NCI-H774 (cell line): ENCODE data around the gene SDK2.
"Not testable (repeated sequence)": the region's sequence is repeated elsewhere in the genome, so short reads cannot be mapped to it uniquely, and the experiment has no call there.

ENCODE experiments used
- DNase-seq: peaks from one replicate; lab custom pipeline; 2025; lab: John Stamatoyannopoulos, UW

The SDK2 gene

DNA sequence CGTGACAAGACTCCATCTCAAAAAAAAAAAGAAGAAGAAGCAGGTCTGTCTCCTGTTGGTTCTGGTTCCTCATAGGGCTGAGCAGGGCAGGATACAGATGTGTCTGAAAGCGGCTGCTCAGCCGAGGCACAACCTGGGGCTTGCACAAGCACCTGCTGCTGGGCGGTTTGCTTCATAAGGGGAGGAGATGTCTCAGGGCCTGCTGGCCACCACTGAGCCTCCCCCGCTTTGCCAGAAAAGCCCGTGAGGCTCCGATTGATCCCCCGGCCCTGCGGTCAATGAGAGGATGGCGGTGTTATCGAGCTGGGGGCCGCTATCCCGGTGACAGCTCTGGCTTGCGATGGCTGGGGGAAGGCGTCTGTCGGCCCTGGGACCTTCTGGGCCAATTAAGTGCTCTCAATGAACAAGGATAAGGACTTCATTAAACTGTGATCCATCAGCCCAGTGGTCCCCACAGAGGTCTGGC, 162.0 kb downstream of the SDK2 start:
- no peak for DNase-seq

DNA sequence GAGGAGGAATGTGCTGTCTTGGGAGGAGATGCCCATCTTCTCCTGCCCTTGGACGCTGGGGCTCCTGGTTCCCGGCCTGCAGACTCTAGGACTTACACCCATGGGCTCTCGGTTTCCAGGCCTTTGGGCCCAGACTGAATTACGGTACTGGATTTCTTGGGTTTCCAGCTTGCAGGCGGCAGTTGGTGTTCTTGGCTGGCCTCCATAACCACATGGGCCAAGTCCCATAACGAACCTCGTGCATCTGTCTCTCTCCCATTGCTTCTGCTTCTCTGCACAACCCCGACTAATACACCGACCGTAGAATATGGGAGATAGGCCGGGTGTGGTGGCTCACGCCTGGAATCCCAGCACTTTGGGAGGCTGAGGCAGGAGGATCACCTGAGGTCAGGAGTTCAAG, 162.6 kb downstream of the SDK2 start:
- DNase-seq: no peak

DNA sequence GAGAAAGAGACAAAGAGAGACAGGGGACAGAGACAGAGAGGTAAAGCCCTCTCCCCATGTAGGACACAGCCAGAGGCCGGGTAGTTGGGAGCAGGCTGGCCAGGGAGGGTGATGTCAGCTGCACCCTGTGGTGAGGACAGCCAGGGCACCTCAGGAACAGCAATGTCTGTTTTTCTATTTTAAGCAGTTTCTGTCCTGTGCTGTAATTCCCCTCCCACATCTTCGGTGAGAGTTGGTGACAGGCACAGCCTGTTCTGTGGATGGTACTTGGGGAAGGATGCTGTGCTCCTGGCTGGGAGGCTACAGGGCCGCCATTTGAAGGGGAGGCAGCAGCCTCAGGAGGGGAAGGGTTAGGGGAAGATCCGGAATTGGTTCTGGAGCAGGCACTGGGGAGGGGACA, 163.5 kb downstream of the SDK2 start:
- DNase-seq: no peak

DNA sequence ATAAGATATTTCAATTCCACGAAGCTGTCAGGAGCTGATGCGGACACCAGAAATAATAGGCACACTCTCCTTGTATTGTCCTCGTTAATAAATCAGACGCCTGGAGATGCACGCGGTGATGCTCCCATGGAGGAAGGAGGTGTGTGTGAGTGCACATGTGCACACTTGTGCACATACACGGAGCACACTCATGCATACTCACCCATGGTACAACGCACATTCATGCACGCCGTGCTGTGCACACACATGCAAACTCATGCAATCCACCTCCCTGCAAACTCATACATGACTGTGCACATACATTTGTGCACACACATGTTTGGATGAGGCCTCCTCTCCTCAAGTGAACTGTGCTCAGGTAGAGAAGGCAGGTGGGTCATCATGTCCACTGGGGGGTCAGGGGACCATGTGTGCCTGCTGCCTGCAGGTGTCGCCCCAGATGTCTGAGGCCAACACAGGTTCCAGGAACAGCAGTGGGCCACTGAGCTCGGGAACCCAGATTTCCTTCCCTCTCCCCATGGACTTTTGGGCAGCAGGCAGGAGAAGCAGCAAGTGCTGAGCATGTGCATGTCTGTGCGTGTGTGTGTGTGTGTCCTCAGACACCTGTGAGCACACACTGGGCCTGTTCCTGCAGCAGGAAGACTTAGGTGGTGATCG, 165.3 kb downstream of the SDK2 start:
- no peak for DNase-seq

DNA sequence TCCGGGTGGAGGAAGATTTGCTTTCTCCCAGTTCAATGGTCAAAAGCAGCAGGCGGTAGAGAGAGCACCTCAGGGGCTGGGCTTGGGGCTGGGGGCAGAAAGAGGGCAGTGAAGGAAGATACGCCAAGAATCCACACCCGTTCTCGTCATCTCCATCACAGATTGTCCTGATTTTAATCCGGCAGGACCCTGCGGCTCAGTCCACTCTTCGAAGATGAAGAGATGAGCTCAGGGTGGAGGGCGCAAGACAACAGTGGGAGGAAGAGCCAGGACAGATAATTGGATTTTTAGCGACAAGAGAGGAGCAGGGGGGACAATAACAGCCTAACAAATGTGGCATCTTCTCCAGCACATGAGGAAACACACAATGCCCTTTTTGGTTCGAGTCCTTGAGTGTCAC, 165.9 kb downstream of the SDK2 start:
- no peak for DNase-seq

DNA sequence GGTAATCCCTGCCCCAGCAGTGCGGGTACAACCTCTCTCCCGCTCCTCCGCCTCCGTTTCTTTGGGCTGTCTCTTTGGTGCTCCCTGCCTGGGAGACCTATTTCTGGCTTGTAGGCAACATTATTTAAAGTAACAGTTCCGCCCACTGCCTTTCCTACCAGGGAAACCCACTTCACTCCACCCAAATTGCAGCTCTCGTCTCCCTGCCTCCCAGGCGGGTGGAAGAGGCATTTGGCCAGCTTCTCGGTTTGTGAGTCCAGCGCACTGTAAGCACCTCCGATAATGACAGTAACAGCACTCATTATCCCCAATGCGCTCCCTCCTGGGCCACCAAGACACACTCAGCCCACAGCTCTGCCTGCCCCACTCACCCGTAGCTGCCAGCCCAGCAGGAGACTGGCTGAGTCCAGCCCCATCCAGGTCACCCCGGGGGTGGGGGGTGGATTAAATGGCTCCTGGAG, 167.3 kb downstream of the SDK2 start:
- peak; percentile 55 for DNase-seq

DNA sequence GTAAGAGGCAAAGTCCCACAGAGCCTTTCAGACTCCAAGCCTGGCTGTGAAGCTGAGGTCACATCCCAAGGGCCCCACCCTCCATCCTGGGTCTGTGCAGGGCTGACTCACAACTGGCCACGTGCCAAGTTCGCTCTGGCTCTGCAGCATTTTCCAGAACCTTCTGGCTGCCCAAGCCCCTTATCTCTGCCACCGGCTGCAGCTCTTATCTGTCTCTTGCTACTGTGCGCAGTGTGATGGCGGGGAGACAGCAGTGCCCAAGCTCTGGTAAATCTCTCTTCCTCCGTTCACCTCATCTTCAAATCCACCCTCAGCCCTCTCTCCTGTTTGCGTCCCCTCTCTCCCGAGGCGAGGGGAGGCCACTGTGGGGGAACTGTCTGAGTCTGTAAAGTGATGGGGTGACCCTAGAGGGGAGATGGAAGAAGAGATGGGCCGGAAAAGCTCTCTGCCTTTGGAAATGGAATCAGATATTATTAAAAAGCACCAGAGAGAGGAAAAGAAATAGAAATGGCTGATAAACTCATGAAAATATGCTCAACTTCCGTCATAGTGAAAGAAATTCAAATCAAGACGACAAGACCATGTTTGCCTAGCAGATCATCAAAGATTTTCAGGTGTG, 169.8 kb downstream of the SDK2 start:
- DNase-seq: peak; percentile 47

DNA sequence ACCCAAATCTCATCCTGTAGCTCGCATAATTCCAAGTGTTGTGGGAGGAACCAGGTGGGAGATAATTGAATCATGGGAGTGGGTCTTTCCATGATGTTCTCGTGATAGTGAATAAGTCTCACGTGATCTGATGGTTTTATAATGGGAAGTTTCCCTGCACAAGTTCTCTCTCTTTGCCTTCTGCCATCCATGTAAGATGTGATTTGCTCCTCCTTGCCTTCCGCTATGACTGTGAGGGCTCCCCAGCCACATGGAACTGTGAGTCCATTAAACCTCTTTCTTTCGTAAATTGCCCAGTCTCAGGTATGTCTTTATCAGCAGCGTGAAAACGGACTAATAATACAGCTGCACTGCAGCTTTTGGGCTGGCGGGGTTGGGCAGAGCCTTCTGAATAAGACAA, 171.5 kb downstream of the SDK2 start:
- not testable (repeated sequence) for DNase-seq

DNA sequence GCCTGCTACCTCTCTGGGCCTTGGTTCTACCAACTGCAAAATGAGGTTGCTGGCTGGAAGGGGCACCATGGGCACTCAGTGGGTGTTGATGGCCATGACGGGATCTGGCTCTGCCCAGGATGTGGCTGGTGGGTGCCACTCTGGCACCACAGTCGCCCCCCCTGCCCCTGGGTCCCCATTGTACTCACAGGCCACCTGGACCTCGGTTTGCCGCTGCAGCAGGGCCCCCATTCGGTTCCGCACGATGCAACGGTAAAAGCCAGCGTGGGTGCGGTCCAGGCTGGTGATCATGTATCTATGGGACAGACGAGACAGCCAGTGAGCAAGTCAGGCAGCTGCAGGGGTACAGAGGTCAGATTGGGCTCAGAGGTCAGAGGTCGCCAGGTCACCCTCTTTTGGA, 172.3 kb downstream of the SDK2 start:
- DNase-seq: no peak

DNA sequence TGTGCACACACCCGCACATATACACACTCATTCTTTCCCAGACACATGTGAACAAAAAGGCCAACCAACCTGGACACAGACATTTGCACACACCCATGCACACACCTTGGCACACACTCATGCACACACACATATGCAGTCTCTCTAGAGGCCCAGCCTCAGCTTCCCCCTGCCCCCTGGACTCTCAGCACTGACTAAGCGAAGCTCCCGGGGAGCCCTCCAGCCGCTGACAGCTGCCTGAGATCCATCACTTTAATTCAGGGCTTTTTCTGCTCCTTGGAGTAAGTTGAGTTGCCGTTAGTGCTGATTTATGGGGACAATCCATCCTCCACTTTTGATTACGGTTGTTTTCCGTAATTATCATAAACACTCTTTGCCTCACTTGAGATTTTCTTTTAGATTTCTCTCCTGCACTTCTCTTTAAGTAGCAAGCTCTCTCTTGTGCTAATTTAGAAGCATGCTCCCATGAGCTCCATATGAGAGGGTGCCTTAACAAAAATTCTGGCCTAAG, 173.9 kb downstream of the SDK2 start:
- DNase-seq: no peak

DNA sequence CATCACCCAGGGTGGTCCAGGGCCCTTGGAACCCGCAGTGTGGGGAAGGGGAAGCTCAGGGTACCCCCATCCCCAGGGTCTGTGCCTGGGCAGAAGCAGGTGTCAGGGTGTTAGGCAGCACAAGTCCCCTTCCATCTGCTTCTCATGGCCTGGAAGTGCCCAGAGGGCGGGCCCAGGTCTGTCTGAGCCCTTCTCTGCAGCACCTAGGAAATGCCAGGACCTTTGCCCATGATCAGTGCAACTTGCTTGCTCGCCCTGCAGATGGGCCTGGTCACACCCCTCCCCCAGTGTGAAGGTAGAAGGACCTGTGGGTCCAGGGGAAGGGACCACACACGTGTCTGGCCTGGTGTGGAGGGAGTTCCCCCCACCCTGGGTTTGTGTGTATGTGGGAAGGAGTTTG, 174.9 kb downstream of the SDK2 start:
- no peak for DNase-seq

DNA sequence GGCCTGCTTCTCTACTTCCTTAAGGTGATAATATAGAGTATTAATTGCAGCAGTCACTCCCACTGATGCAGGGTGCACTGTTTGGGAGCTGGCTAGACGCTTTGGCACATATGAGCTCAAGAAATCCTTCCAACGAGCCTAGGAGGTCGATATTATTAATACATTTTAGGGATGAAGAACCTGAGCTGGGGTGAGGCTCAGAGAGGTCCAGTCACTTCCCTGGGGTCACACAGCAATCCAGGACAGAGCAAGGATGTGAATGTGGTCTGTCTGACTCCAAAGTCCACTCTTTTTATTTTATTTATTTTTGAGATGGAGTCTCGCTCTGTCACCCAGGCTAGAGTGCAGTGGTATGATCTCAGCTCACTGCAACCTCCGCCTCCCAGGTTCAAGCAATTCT, 176.0 kb downstream of the SDK2 start:
- DNase-seq: no peak

DNA sequence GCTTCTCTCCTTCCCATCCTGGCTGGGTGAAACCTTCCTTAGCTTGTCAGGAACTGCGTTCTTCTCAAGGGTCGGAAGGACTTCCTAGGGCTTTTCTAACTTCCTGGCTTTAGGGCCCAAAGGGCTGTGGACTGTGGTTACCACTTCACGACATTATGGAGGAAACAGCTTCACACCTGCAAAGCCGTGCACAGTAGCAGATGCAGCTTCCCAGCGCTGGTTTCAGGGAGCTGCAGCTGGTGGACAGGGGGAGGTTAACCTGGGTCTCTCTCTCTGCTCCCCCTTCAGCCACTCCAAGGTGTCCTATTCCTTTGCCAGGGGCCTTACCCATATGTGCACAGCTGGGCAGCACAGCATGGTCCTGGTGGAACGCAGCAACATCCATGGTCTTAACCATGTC, 176.6 kb downstream of the SDK2 start:
- no peak for DNase-seq

DNA sequence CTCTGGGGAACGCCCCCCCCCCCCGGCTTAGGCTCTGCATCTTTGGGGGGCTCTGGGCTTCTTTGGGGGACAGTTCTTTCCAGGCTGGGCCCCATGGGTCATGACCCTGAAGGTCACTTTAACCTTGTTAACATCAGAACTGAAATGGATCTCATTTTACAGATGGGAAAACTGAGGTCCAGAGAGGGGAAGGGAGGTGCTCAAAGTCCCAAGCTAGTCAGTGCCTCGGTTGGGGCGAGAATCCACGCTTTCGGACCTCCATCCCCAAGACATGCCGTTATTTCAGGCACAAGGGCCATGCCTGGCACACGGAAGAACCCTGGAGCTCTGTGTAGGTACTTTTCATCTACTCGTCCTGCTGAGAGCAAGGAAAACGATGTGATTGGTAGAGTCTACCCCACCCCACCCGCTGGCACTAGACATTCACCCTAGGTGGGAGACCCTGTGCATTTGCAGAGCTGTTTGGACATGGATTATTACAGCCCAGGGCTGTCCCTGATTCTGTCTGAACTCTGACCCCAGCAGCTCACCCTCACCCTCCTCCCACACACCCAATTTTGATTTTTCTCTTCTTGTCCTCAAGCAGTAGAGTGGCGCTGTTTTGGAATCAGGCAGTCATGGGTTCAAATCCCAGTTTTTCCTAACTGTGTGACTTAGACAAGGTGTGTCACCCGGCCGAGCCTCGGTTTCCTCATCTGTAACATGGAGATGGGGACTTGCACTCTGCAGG, 177.4 kb downstream of the SDK2 start:
- DNase-seq: no peak

DNA sequence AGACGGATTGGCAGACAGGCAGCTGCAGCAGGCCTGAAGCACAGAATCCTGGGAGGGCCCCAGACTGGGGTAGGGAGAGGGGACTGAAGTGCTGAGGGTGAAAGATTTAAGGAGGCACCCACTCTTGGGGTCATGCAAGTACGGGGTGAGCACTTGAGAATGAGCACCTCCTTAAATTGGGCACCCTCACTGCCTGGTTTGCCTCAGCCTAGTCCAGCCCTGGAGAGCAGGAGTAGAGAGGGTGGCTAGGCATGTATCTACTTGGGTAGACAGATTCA, 178.4 kb downstream of the SDK2 start:
- no peak for DNase-seq

DNA sequence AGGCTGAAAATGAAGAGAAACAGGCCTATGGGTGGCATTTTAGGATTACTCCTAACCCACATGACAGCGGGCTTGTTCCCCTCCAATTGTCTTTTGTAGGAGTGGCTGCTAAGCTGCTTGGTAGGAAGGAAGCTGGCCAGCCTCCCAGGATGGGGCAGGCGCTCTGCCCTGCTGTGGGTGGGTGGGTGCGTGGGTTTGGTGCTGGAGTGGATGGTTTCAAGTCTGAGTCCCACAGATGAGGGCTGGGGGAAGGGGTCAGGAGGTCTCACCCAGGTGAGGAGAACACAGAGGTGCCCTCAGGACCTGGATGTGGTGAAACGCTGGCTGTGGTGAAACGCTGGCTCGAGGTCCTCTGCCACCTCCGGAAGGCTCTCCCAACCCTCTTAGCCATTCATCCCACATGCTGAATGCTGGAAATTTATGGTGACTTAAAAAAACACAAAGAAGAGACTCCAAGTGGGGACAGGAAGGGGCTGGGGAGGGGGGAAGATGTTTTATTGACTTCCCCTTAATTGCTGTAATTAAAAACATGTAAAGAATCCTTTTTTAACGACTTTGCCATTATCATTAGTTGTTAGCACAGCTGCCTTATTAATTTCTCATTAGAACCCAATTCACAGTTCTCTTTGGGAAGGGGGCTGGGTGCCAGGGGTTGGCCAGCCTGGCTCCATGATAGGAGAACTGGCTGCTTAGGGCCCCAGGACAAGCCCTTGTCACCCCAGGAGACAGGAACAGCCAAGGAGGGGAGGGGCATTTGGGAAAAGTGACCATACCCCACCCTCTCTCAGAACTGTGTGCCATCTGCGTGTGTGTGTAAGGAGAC, 178.9 kb downstream of the SDK2 start:
- DNase-seq: peak; percentile 96

DNA sequence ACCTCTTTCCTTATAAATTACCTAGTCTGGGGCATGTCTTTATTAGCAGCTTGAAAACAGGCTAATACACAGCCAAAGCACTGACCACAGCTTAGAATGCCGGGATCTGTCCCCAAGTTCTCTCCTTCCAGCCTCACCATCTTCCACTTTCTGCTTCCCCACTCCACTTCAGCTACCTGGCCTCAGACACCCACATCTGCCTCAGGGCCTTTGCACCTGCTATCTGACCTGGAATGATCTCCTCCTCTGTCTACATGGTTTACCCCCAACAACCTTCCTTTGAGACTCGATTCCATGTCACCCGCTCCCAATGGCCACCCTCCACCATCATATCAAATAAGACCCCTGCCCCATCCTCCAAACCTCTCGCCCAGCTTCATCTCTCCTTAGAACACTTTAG, 179.8 kb downstream of the SDK2 start:
- DNase-seq: no peak

DNA sequence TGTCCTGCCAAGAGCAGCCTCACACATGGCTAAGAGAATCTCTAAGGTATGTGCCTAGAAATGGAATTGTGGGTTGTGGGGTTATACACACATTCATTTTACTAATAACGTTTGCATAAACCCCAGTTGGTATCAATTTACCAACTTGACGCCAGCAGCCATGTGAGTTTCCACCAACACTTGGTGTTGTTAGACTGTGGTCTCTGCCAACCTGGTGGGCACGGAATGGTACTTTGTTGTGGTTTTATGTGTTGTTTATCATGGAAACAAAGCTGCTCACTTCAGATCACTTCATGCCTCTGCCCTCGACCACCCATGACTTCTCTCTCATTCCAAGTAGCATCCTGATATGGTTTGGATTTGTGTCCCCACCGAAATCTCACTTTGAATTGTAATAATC, 180.4 kb downstream of the SDK2 start:
- DNase-seq: no peak

DNA sequence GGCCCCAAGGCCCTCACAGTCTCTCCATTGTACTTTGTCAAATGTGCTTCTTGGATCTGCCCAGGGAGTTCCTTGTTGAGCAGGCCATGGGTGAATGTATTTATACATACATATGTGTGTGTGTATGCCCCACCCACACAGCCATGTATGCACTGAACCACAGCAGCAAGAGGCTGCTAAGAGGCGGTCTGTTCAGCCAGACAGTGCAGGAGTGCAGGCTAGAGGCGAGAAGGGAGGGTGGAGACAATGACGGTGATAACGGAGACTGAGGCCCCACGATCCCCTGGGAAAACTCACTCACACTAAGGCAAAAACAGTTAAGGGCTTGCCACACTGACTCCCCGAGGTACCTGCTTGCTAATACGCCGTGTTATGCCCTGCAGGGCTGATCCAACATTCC, 181.4 kb downstream of the SDK2 start:
- DNase-seq: no peak

DNA sequence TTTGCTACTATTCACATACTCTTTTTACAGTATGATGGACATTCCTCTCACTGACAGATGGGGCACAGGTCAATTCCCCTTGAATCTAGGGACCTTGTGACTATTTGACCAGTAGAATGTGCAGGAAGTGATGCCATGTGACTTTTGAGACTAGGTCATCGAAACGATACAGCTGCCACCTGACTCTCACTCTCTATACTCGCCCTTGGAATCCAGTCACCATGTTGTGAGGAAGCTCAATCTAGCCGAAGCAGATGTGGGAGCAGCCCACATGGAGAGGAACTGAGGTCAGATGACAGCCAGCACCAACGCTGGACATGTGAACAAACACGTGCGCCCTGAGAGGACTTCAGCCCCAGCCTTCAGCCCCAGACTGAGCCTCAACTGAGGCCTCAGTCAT, 184.3 kb downstream of the SDK2 start:
- no peak for DNase-seq

DNA sequence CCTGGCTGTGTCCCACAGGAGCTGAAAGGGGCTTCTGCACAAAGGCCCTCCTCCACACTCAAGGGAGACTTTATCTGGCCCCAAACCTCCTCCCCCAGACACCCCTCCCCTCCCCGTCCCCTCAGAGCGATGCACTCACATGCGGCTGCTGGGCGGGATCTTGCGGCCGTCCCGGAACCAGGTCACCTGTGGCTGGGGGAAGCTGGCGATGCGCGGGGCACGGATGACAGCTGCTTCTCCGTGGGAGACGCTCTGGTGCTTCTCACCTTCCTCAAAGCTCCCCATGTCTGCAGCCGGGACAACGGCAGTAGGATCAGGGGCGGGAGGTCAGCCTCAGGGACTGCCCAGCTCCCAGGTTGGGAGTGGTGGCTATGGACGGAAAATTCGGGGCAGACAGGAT, 188.5 kb downstream of the SDK2 start:
- DNase-seq: no peak

DNA sequence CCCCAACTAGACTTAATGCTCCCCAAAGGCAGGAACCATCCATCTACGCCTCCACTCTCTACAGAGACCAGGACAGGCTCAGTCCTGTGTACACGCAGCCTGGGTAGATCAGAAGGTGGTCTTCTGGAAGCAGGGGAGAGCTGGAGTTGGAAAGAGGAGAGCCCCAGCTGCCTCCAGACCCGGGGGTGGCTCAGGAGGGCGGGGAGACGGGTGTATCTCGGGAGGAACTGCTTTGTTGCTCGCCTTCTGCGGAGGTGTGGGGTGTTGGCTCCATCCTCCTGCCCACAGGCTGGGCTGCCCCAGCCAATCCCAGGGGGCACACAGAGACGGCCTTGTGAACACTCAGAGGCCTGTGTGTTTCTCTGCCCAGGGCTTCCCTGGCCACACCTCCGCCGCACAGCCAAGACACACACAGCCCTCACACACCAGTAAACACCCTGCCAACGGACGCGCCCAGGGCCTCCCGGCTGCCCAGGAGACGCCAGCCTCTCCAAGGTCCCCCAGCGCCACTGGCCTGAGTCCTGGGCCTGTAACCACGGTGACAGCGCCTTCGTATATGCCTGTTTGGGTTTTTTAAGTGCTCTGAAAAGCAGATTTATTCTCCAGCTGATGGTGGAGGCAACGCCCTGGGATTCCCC, 189.1 kb downstream of the SDK2 start:
- peak; percentile 61 for DNase-seq
